CD4-positive, alpha-beta T cell treated with Interleukin-10 for 1 hour (primary cell): ENCODE data around the gene GCC1.

Source experiments
- DNase-seq: peaks from one replicate; pipeline ENCODE4 v3.0.0-alpha.2; 2020

The GCC1 gene

GRCh38 chr7:127535546-127536393 is 49.6 kb downstream of the GCC1 start:
- no peak for DNase-seq

GRCh38 chr7:127534636-127535035 is 50.8 kb downstream of the GCC1 start:
- no peak for DNase-seq

DNA sequence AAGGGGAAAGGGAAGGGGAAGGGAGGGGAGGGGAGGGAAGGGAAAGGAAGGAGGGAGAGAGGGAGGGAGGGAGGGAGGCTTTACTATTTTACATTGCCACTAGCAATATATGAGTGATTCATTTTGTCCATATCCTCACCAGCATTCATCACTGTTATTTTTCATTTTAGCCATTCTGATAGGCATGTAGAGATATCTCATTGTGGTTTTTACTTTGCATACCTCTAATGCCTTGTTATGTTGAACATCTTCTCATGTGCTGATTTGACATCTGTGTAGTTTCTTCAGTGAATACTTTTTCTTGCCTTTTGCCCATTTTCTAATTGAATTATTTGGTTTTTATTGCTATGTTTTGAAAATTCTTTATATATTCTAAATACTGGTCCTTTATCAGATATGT is 52.7 kb downstream of the GCC1 start:
- no peak for DNase-seq

- no peak for DNase-seq
These were observed 53.2 kb downstream of the GCC1 start for GRCh38 chr7:127532151-127532550.
